B cell (primary cell): ENCODE measurements around the gene RAB3IL1.

ENCODE experiments used
- CTCF ChIP-seq: fragments of 200-600 bp; IDR thresholded peaks from one replicate; pipeline ENCODE4 v1.8.0; 2022; ENCODE audit warnings: antibody characterized with exemption, mild to moderate bottlenecking
- EZH2 ChIP-seq: IDR thresholded peaks from 2 replicates; pipeline ENCODE4 v1.6.1; 2012; ENCODE audit warnings: borderline replicate concordance, low read depth, mild to moderate bottlenecking, moderate library complexity, low read length; ENCODE audit not compliant: insufficient read depth, poor library complexity, severe bottlenecking

GRCh38 chr11:61963016-61963281 lies 45.6 kb upstream of the RAB3IL1 start:
- no peak for TF ChIP-seq CTCF
- no peak for TF ChIP-seq EZH2
